GM23338 (cell line): ENCODE measurements around the gene FAM171A2. TPM values are rescaled to one million over a fixed set of nuclear protein-coding genes. Genes with fewer than 3 reads are reported as not detected.

Source experiments
- ATAC-seq: fragments of 200-7000 bp; cut with Tn5 transposase; 3 replicates; pipeline ENCODE4 v1.9.1; 2020
- DNase-seq: peaks from one replicate; pipeline ENCODE4 v3.0.0-alpha.2; 2015; ENCODE audit warnings: low spot score
- H2AFZ ChIP-seq: fragments of 200-600 bp; sonication (generic); 2 replicates; pipeline ENCODE4 v1.8.0; 2016; ENCODE audit warnings: antibody characterized with exemption, mild to moderate bottlenecking, moderate library complexity
- H3F3A ChIP-seq: fragments of 200-600 bp; sonication (generic); replicated peaks from 2 replicates; pipeline ENCODE4 v1.8.0; 2017; ENCODE audit warnings: antibody characterized with exemption, mixed run types, low read depth
- H3K27ac ChIP-seq: fragments of 200-600 bp; sonication (generic); 2 replicates; pipeline ENCODE4 v1.6.1; 2016; ENCODE audit warnings: low read depth
- H3K27me3 ChIP-seq: fragments of 200-600 bp; sonication (generic); 2 replicates; pipeline ENCODE4 v1.8.0; 2016; ENCODE audit warnings: mild to moderate bottlenecking, mixed run types, moderate library complexity; ENCODE audit not compliant: insufficient read depth
- H3K36me3 ChIP-seq: fragments of 200-600 bp; sonication (generic); 2 replicates; pipeline ENCODE4 v1.8.0; 2016; ENCODE audit warnings: mild to moderate bottlenecking; ENCODE audit not compliant: insufficient read depth
- H3K4me1 ChIP-seq: fragments of 200-600 bp; sonication (generic); 2 replicates; pipeline ENCODE4 v1.8.0; 2016; ENCODE audit warnings: mild to moderate bottlenecking, moderate library complexity; ENCODE audit not compliant: insufficient read depth
- H3K4me2 ChIP-seq: fragments of 200-600 bp; sonication (generic); 2 replicates; pipeline ENCODE4 v1.7.1; 2017; ENCODE audit warnings: mixed run types
- H3K4me3 ChIP-seq: fragments of 200-600 bp; sonication (generic); 2 replicates; pipeline ENCODE4 v1.6.1; 2016; ENCODE audit warnings: mixed run types
- H3K79me2 ChIP-seq: fragments of 200-600 bp; sonication (generic); replicated peaks from 2 replicates; pipeline ENCODE4 v1.8.0; 2017; ENCODE audit warnings: mild to moderate bottlenecking; ENCODE audit not compliant: insufficient read depth
- H3K9me2 ChIP-seq: fragments of 200-600 bp; sonication (generic); 2 replicates; pipeline ENCODE4 v1.8.0; 2017; ENCODE audit not compliant: insufficient read depth
- H4K20me1 ChIP-seq: fragments of 200-600 bp; sonication (generic); replicated peaks from 2 replicates; pipeline ENCODE4 v1.8.0; 2017; ENCODE audit warnings: mild to moderate bottlenecking; ENCODE audit not compliant: insufficient read depth
- H3K27ac Mint-ChIP-seq: 2 replicates; pipeline ENCODE4 v1.8.0; 2020; ENCODE audit warnings: inconsistent platforms, mild to moderate bottlenecking, moderate library complexity, mixed read lengths
- H3K27me3 Mint-ChIP-seq: 3 replicates; pipeline ENCODE4 v1.8.0; 2022; ENCODE audit warnings: low read depth, mild to moderate bottlenecking, moderate library complexity, mixed read lengths, inconsistent platforms; ENCODE audit not compliant: insufficient read depth, poor library complexity
- H3K36me3 Mint-ChIP-seq: 3 replicates; pipeline ENCODE4 v1.8.0; 2021; ENCODE audit warnings: low read depth, mild to moderate bottlenecking, inconsistent platforms, moderate library complexity, mixed read lengths
- H3K4me1 Mint-ChIP-seq: 3 replicates; pipeline ENCODE4 v1.8.0; 2020; ENCODE audit warnings: mild to moderate bottlenecking, inconsistent platforms, mixed read lengths
- H3K4me3 Mint-ChIP-seq: 3 replicates; pipeline ENCODE4 v1.8.0; 2021; ENCODE audit warnings: moderate library complexity, mild to moderate bottlenecking, inconsistent platforms, mixed read lengths
- H3K9me3 Mint-ChIP-seq: 3 replicates; pipeline ENCODE4 v1.8.0; 2020; ENCODE audit warnings: moderate library complexity, mild to moderate bottlenecking, inconsistent platforms, mixed read lengths
- CREB1 ChIP-seq: fragments of 250-450 bp; sonication (Bioruptor Pico); IDR thresholded peaks from 2 replicates; pipeline ENCODE4 v1.5.0; 2020; ENCODE audit warnings: low read depth, mild to moderate bottlenecking, moderate library complexity
- CTCF ChIP-seq, 2 experiments: fragments of 200-600 bp in 1 of 2; sonication (generic) in 1 of 2; conservative IDR thresholded peaks; 2 replicates each; pipeline versions ENCODE4 v1.5.1 to v1.6.1; 2016 to 2017; ENCODE audit warnings: antibody characterized with exemption in 2 of 2, low read depth in 2 of 2, mild to moderate bottlenecking in 2 of 2, moderate library complexity in 1 of 2
- ETS1 ChIP-seq: IDR thresholded peaks from 2 replicates; pipeline ENCODE4 v1.6.1; 2016; ENCODE audit warnings: antibody characterized with exemption
- EZH2 ChIP-seq: fragments of 200-600 bp; sonication (generic); IDR thresholded peaks from one replicate; pipeline ENCODE4 v1.8.0; 2017; ENCODE audit warnings: antibody characterized with exemption, mild to moderate bottlenecking, low read depth; ENCODE audit not compliant: unreplicated experiment
- EZH2phosphoT487 ChIP-seq: fragments of 200-600 bp; sonication (generic); IDR thresholded peaks from one replicate; pipeline ENCODE4 v1.8.1; 2018; ENCODE audit warnings: antibody characterized with exemption; ENCODE audit not compliant: unreplicated experiment
- JUNB ChIP-seq: IDR thresholded peaks from one replicate; pipeline ENCODE4 v1.6.1; 2016; ENCODE audit warnings: antibody characterized with exemption; ENCODE audit not compliant: unreplicated experiment
- NANOG ChIP-seq: IDR thresholded peaks from 2 replicates; pipeline ENCODE4 v1.6.1; 2016; ENCODE audit warnings: antibody characterized with exemption, borderline replicate concordance
- POLR2AphosphoS5 ChIP-seq: IDR thresholded peaks from 2 replicates; pipeline ENCODE4 v1.6.1; 2016; ENCODE audit warnings: antibody characterized with exemption, low read depth
- REST ChIP-seq: IDR thresholded peaks from one replicate; pipeline ENCODE4 v1.6.1; 2018; ENCODE audit warnings: antibody characterized with exemption; ENCODE audit not compliant: unreplicated experiment
- STAT1 ChIP-seq: IDR thresholded peaks from one replicate; pipeline ENCODE4 v1.6.1; 2016; ENCODE audit warnings: antibody characterized with exemption; ENCODE audit not compliant: unreplicated experiment
- ZNF114 ChIP-seq: fragments of 250-450 bp; sonication (Bioruptor Pico); IDR thresholded peaks from 2 replicates; pipeline ENCODE4 v1.5.0; 2020; ENCODE audit warnings: mild to moderate bottlenecking, moderate library complexity
- ZNF331 ChIP-seq: fragments of 250-450 bp; sonication (Bioruptor Pico); IDR thresholded peaks from 2 replicates; pipeline ENCODE4 v1.5.0; 2020; ENCODE audit warnings: low read depth, mild to moderate bottlenecking, moderate library complexity
- ZNF462 ChIP-seq: fragments of 250-450 bp; sonication (Bioruptor Pico); IDR thresholded peaks from 2 replicates; pipeline ENCODE4 v1.5.0; 2020; ENCODE audit warnings: mild to moderate bottlenecking, moderate library complexity
- polyA plus RNA-seq: library from polyadenylated mRNA; unstranded; fragments of >200 nt; fragmentation: Nextera tagmentation; extraction: Ambion mirVana; gene quantifications from 2 replicates; pipeline ENCODE4 v1.2.1, GENCODE V29; 2016
- total RNA-seq: library from RNA; depleted of rRNA; stranded (reverse); fragments of >200 nt; shearing (Covaris generic); gene quantifications from 2 replicates; pipeline ENCODE4 v1.2.3, GENCODE V29; 2014

FAM171A2 gene
- total and polyA plus RNA-seq, 2 experiments from 2014 or later = 4.1 to 35.4 TPM

- Mint-ChIP-seq H3K9me3 (no peaks in the 10 kb centered on the region), H3K4me3 (no peak overlapping the region; the same call in 2 of the 3 replicates), H3K4me1 (peaks cover 11% of the 10 kb centered on the region; the same call in 2 of the 3 replicates), H3K27ac (no peak overlapping the region), H3K36me3 (peaks cover 3% of the 10 kb centered on the region; the same call in 1 of the 3 replicates), H3K27me3 (peaks cover 26% of the 10 kb centered on the region)
- H2AFZ ChIP-seq = no peak overlapping the region
- TF ChIP-seq JUNB (no peak), POLR2AphosphoS5 (no peak), CREB1 (CRISPR knock-in tag) (no peak), ETS1 (no peak), ZNF331 (CRISPR knock-in tag) (no peak), EZH2 (no peak), REST (no peak), ZNF114 (no peak), NANOG (no peak), CTCF (conservative IDR thresholded peaks at IDR 0.05; ENCODE audit: low read depth in 2 of 2) (no peak), EZH2phosphoT487 (no peak), ZNF462 (CRISPR knock-in tag) (no peak), STAT1 (no peak)
- H3K9me2 ChIP-seq = no peaks in the 10 kb centered on the region
- H3K4me1 ChIP-seq = no peaks in the 10 kb centered on the region; the same call in 1 of the 2 replicates
- peaks cover 9% of the 10 kb centered on the region for H3K79me2 ChIP-seq
- H4K20me1 ChIP-seq = no peaks in the 10 kb centered on the region
- peaks cover 8% of the 10 kb centered on the region; the same call in 1 of the 2 replicates for H3F3A ChIP-seq
- DNase-seq (no peak), ATAC-seq (no peak)
- H3K36me3 ChIP-seq = no peaks in the 10 kb centered on the region
- H3K4me3 ChIP-seq = no peak overlapping the region
- no peak overlapping the region for H3K4me2 ChIP-seq
- peaks cover 16% of the 10 kb centered on the region for H3K27me3 ChIP-seq
- no peak overlapping the region for H3K27ac ChIP-seq
These were observed 35.8 kb downstream of the FAM171A2 start for GRCh38 chr17:44327715-44328449.
